HCT116 (cell line): ENCODE measurements around the gene EDDM13. TPM values are rescaled to one million over a fixed set of nuclear protein-coding genes. Genes with fewer than 3 reads are reported as not detected.

Experiments
- ATAC-seq: fragments of 200-7000 bp; cut with Tn5 transposase; 2 replicates; pipeline ENCODE4 v1.9.1; 2020; ENCODE audit warnings: mild to moderate bottlenecking, moderate library complexity
- BruUV-seq: library from RNA; stranded (reverse); fragments of 400-500 nt; replicated peaks from 2 replicates; lab custom pipeline; 2021; lab: Mats Ljungman, UMichigan
- CTCF ChIA-PET: fragments of 300-600 bp; sonication (Branson Sonifier 250); formaldehyde crosslinking; loops from one replicate; lab custom pipeline; 2021; ENCODE audit warnings: antibody characterized with exemption; lab: Charles Lee
- POLR2A ChIA-PET: fragments of 300-600, 350-600 bp; sonication (Branson Sonifier 250); formaldehyde crosslinking; loops from one replicate; lab custom pipeline; 2021; ENCODE audit warnings: antibody characterized with exemption; lab: Charles Lee
- RAD21 ChIA-PET, 2 experiments: fragments of 300-600 bp; sonication (Branson Sonifier 250); formaldehyde crosslinking; loops; one replicate each; lab custom pipeline; 2023; ENCODE audit warnings: low total read pairs in 2 of 2; ENCODE audit not compliant: uncharacterized antibody in 2 of 2, unreplicated experiment in 2 of 2, low non-redundant PET in 1 of 2; lab: Charles Lee
- DNase-seq: peaks from one replicate; pipeline ENCODE4 v3.0.0-alpha.2; 2010; ENCODE audit warnings: low read depth, low spot score
- H2AFZ ChIP-seq: fragments of 200-600 bp; shearing (Covaris generic), sonication (generic); 2 replicates; pipeline ENCODE4 v1.6.1; 2017; ENCODE audit warnings: low read depth, mixed run types, mixed read lengths, antibody characterized with exemption, low read length; ENCODE audit not compliant: poor library complexity, severe bottlenecking
- H3K27ac ChIP-seq: 2 replicates; pipeline ENCODE4 v1.5.1; 2012; ENCODE audit warnings: low read depth, low read length
- H3K27me3 ChIP-seq: fragments of 200-600 bp; sonication (generic); 2 replicates; pipeline ENCODE4 v1.6.1; 2016; ENCODE audit warnings: mixed run types, low read length, mixed read lengths; ENCODE audit not compliant: insufficient read depth
- H3K36me3 ChIP-seq, 2 experiments: fragments of 200-500 bp in 1 of 2; fragments of 200-600 bp in 1 of 2; sonication (Bioruptor generic) in 1 of 2; sonication (generic) in 1 of 2; 2 replicates each; pipeline versions ENCODE4 v1.5.1 to v1.6.1; 2014 to 2016; ENCODE audit warnings: low read length in 2 of 2, inconsistent platforms in 1 of 2, mixed read lengths in 1 of 2, mixed run types in 1 of 2; ENCODE audit not compliant: insufficient read depth in 2 of 2, control insufficient read depth in 1 of 2
- H3K4me1 ChIP-seq, 2 experiments: fragments of 200-600 bp in 1 of 2; sonication (generic) in 1 of 2; 2 replicates each; pipeline versions ENCODE4 v1.5.1 to v1.6.1; 2012 to 2017; ENCODE audit warnings: low read length in 2 of 2, inconsistent platforms in 1 of 2, mild to moderate bottlenecking in 1 of 2, mixed read lengths in 1 of 2, mixed run types in 1 of 2, moderate library complexity in 1 of 2; ENCODE audit not compliant: insufficient read depth in 2 of 2, control insufficient read depth in 1 of 2
- H3K4me2 ChIP-seq: fragments of 200-600 bp; sonication (generic); 2 replicates; pipeline ENCODE4 v1.6.1; 2017; ENCODE audit warnings: mixed run types, low read length, mixed read lengths
- H3K4me3 ChIP-seq, 2 experiments: fragments of 200-600 bp in 1 of 2; sonication (generic) in 1 of 2; replicated peaks in 1 of 2; 2 replicates each; pipeline ENCODE4 v1.5.1; 2011 to 2016; ENCODE audit warnings: low read length in 2 of 2, control low read depth in 1 of 2, low read depth in 1 of 2, mild to moderate bottlenecking in 1 of 2, mixed read lengths in 1 of 2, mixed run types in 1 of 2
- H3K79me2 ChIP-seq: fragments of 200-600 bp; sonication (generic); 2 replicates; pipeline ENCODE4 v1.6.1; 2017; ENCODE audit warnings: mild to moderate bottlenecking, mixed run types, low read length, moderate library complexity, mixed read lengths; ENCODE audit not compliant: insufficient read depth
- H3K9ac ChIP-seq: fragments of 200-600 bp; sonication (generic); 2 replicates; pipeline ENCODE4 v1.6.1; 2016; ENCODE audit warnings: low read length, mixed read lengths
- H3K9me2 ChIP-seq: fragments of 200-600 bp; sonication (generic), shearing (Covaris generic); 2 replicates; pipeline ENCODE4 v1.6.1; 2017; ENCODE audit warnings: mixed run types, mild to moderate bottlenecking, moderate library complexity; ENCODE audit not compliant: insufficient read depth
- H3K9me3 ChIP-seq, 2 experiments: fragments of 200-500 bp in 1 of 2; fragments of 200-600 bp in 1 of 2; sonication (Bioruptor generic) in 1 of 2; sonication (generic) in 1 of 2; 2 replicates each; pipeline ENCODE4 v1.6.1; 2014 to 2017; ENCODE audit warnings: low read length in 2 of 2, mixed read lengths in 2 of 2, inconsistent platforms in 1 of 2, low read depth in 1 of 2, mild to moderate bottlenecking in 1 of 2, mixed run types in 1 of 2, moderate library complexity in 1 of 2; ENCODE audit not compliant: control insufficient read depth in 1 of 2, insufficient read depth in 1 of 2
- H4K20me1 ChIP-seq: fragments of 200-600 bp; sonication (generic), shearing (Covaris generic); 2 replicates; pipeline ENCODE4 v1.6.1; 2017; ENCODE audit warnings: mixed run types, mild to moderate bottlenecking, moderate library complexity; ENCODE audit not compliant: insufficient read depth
- CBX3 ChIP-seq: IDR thresholded peaks from 2 replicates; pipeline ENCODE4 v1.6.1; 2012; ENCODE audit warnings: low read depth
- CEBPB ChIP-seq: IDR thresholded peaks from 2 replicates; pipeline ENCODE4 v1.6.1; 2012; ENCODE audit warnings: low read depth
- EGR1 ChIP-seq: IDR thresholded peaks from 2 replicates; pipeline ENCODE4 v1.6.1; 2012; ENCODE audit warnings: low read depth
- EZH2 ChIP-seq: fragments of 200-600 bp; sonication (generic); IDR thresholded peaks from 2 replicates; pipeline ENCODE4 v1.6.1; 2017; ENCODE audit warnings: antibody characterized with exemption, mixed run types
- EZH2phosphoT487 ChIP-seq: fragments of 200-600 bp; IDR thresholded peaks from 2 replicates; pipeline ENCODE4 v1.6.1; 2018; ENCODE audit warnings: antibody characterized with exemption, borderline replicate concordance
- JUND ChIP-seq: IDR thresholded peaks from 2 replicates; pipeline ENCODE4 v1.6.1; 2012
- POLR2A ChIP-seq: IDR thresholded peaks from 2 replicates; pipeline ENCODE4 v1.7.0; 2011; ENCODE audit warnings: borderline replicate concordance; ENCODE audit not compliant: insufficient read depth, insufficient read length; ENCODE audit errors: extremely low read depth
- REST ChIP-seq: IDR thresholded peaks from 2 replicates; pipeline ENCODE4 v1.6.1; 2012; ENCODE audit warnings: low read depth
- SIN3A ChIP-seq: IDR thresholded peaks from 2 replicates; pipeline ENCODE4 v1.6.1; 2012; ENCODE audit warnings: low read depth
- YY1 ChIP-seq: IDR thresholded peaks from 2 replicates; pipeline ENCODE4 v1.6.1; 2011; ENCODE audit warnings: low read length, low read depth, moderate library complexity, mild to moderate bottlenecking; ENCODE audit not compliant: insufficient replicate concordance; ENCODE audit errors: extremely low read depth
- ZFX ChIP-seq: fragments of 450-650 bp; IDR thresholded peaks from 2 replicates; pipeline ENCODE4 v1.6.1; 2017
- intact Hi-C: fragments of 100-400 bp; cut with micrococcal nuclease; formaldehyde crosslinking; loops from 2 replicates; pipeline ENCODE4 v1.10.0; 2022
- total RNA-seq: library from RNA; stranded (reverse); gene quantifications from one replicate; pipeline ENCODE4 v1.2.1, GENCODE V29; 2021; ENCODE audit not compliant: unreplicated experiment
- TF ChIP-seq, protein P1 (sequence below): IDR thresholded peaks from 2 replicates; pipeline ENCODE4 v1.6.1; 2011; ENCODE audit warnings: mild to moderate bottlenecking, low read length, moderate library complexity; ENCODE audit not compliant: insufficient replicate concordance; ENCODE audit errors: extremely low read depth
- TF ChIP-seq, protein P2 (sequence below): IDR thresholded peaks from 2 replicates; pipeline ENCODE4 v1.6.1; 2012

The EDDM13 gene
- total RNA-seq, 1 experiment from 2014 or later, result not detected

DNA sequence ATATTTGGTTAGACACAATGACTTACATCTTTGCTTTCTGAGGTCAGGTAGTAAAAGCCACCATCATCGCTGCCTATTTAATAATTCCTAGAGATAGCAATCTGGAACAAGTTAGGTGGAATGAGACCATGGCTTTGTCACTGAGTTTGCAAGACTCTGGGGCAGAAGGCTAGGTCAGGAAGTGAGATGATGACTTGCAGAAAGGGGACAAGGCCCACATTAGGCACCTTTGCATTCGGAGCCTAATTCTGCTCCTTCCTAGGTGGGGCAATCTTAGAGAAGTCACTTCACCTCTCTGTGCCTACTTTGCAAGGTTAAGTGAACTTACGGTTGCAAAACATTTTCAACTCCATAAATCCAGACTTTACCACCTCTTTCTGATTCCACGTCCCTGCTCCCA is 10.3 kb downstream of the EDDM13 start (continued):
- TF ChIP-seq, protein P1, sequence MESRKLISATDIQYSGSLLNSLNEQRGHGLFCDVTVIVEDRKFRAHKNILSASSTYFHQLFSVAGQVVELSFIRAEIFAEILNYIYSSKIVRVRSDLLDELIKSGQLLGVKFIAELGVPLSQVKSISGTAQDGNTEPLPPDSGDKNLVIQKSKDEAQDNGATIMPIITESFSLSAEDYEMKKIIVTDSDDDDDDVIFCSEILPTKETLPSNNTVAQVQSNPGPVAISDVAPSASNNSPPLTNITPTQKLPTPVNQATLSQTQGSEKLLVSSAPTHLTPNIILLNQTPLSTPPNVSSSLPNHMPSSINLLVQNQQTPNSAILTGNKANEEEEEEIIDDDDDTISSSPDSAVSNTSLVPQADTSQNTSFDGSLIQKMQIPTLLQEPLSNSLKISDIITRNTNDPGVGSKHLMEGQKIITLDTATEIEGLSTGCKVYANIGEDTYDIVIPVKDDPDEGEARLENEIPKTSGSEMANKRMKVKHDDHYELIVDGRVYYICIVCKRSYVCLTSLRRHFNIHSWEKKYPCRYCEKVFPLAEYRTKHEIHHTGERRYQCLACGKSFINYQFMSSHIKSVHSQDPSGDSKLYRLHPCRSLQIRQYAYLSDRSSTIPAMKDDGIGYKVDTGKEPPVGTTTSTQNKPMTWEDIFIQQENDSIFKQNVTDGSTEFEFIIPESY, result no peak
- TF ChIP-seq EZH2phosphoT487, result no peak
- TF ChIP-seq SIN3A, result no peak
- TF ChIP-seq, all 23 proteins: peak for 0

- H3K9me3 ChIP-seq, result no peaks in the 10 kb centered on the region
- intact Hi-C loops, result no loop called here
- CTCF ChIA-PET, result no interaction called here
- H2AFZ ChIP-seq, result no peak overlapping the region
- no peak overlapping the region for H3K4me2 ChIP-seq
- H3K4me3 ChIP-seq, result no peak overlapping the region
- H3K79me2 ChIP-seq, result no peaks in the 10 kb centered on the region
- POLR2A ChIA-PET, result no interaction called here
- BruUV-seq, result no TSS peak
- ATAC-seq (no peak), DNase-seq (no peak)
- no peak overlapping the region for H3K27ac ChIP-seq
- TF ChIP-seq REST (no peak), EZH2phosphoT487 (no peak), EZH2 (no peak), ZFX (no peak), EGR1 (no peak), YY1 (no peak), CEBPB (no peak), CBX3 (no peak), JUND (no peak), POLR2A (no peak)
- TF ChIP-seq, protein P1, result no peak
- TF ChIP-seq, protein P2, sequence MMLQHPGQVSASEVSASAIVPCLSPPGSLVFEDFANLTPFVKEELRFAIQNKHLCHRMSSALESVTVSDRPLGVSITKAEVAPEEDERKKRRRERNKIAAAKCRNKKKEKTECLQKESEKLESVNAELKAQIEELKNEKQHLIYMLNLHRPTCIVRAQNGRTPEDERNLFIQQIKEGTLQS, result no peak
- no peaks in the 10 kb centered on the region for H4K20me1 ChIP-seq
- H3K9ac ChIP-seq, result no peak overlapping the region
- RAD21 ChIA-PET, result no interaction called here
- H3K27me3 ChIP-seq, result no peaks in the 10 kb centered on the region
- H3K9me2 ChIP-seq, result no peaks in the 10 kb centered on the region
- no peaks in the 10 kb centered on the region for H3K36me3 ChIP-seq
- H3K4me1 ChIP-seq, result no peaks in the 10 kb centered on the region
Observed at GRCh38 chr19:56284746-56285145, 12.2 kb downstream of the EDDM13 start.
